HL-60 (cell line): Measurements from ENCODE around the gene SLC4A9.

Source experiments
- DNase-seq, 2 experiments: peaks; one replicate each; pipeline ENCODE4 v3.0.0-alpha.2; 2010 to 2020; ENCODE audit warnings: low read depth in 1 of 2, low spot score in 1 of 2
- H3K27ac ChIP-seq: fragments of 250-450 bp; sonication (Bioruptor Pico); replicated peaks from 2 replicates; pipeline ENCODE4 v1.5.1; 2020; ENCODE audit warnings: mild to moderate bottlenecking, moderate library complexity
- H3K27me3 ChIP-seq: fragments of 250-450 bp; sonication (Bioruptor Pico); 2 replicates; pipeline ENCODE4 v1.5.1; 2021; ENCODE audit warnings: mild to moderate bottlenecking, moderate library complexity; ENCODE audit not compliant: insufficient read depth, poor library complexity, severe bottlenecking
- H3K4me3 ChIP-seq: replicated peaks from 2 replicates; pipeline ENCODE4 v1.5.1; 2011; ENCODE audit warnings: mild to moderate bottlenecking, control low read depth, low read length; ENCODE audit not compliant: insufficient read depth
- GABPA ChIP-seq: IDR thresholded peaks from 2 replicates; pipeline ENCODE4 v1.6.1; 2012; ENCODE audit warnings: low read depth
- POLR2AphosphoS5 ChIP-seq: IDR thresholded peaks from 2 replicates; pipeline ENCODE4 v1.6.1; 2012; ENCODE audit warnings: low read depth
- REST ChIP-seq: IDR thresholded peaks from 2 replicates; pipeline ENCODE4 v1.6.1; 2012; ENCODE audit warnings: low read depth; ENCODE audit not compliant: insufficient replicate concordance
- SPI1 ChIP-seq: IDR thresholded peaks from 2 replicates; pipeline ENCODE4 v1.6.1; 2012; ENCODE audit warnings: low read depth, mild to moderate bottlenecking, borderline replicate concordance
- TF ChIP-seq, protein P1 (sequence below): IDR thresholded peaks from one replicate; pipeline ENCODE4 v1.5.1; 2011; ENCODE audit warnings: low read length, control low read depth, inconsistent platforms; ENCODE audit not compliant: insufficient read depth

SLC4A9 gene

DNA sequence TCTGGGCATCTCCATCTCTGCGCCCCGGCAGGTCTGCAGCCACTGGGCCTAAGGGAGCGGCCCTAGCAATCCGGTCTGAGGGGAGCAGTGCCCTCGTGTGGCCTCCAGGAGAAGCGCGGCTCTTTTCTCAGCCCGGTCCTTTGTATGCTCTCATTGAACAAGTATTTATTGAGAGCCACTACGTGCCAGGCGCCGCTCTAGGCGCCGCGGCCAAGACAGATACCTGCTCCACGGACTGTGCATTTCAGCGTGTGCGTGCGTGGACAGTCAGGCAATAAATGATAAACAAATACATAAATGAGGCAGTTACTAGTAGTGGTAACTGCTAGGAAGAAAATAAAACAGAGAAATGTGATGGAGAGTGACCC is 2.3 kb upstream of the SLC4A9 start:
- TF ChIP-seq, protein P1, sequence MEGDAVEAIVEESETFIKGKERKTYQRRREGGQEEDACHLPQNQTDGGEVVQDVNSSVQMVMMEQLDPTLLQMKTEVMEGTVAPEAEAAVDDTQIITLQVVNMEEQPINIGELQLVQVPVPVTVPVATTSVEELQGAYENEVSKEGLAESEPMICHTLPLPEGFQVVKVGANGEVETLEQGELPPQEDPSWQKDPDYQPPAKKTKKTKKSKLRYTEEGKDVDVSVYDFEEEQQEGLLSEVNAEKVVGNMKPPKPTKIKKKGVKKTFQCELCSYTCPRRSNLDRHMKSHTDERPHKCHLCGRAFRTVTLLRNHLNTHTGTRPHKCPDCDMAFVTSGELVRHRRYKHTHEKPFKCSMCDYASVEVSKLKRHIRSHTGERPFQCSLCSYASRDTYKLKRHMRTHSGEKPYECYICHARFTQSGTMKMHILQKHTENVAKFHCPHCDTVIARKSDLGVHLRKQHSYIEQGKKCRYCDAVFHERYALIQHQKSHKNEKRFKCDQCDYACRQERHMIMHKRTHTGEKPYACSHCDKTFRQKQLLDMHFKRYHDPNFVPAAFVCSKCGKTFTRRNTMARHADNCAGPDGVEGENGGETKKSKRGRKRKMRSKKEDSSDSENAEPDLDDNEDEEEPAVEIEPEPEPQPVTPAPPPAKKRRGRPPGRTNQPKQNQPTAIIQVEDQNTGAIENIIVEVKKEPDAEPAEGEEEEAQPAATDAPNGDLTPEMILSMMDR: peak; percentile 84
- TF ChIP-seq SPI1 (no peak), REST (no peak), GABPA (no peak), POLR2AphosphoS5 (no peak)
- peak; percentile 51 to 82 for DNase-seq
- H3K4me3 ChIP-seq: no peak overlapping the region
- H3K27me3 ChIP-seq: no peaks in the 10 kb centered on the region
- no peak overlapping the region for H3K27ac ChIP-seq

DNA sequence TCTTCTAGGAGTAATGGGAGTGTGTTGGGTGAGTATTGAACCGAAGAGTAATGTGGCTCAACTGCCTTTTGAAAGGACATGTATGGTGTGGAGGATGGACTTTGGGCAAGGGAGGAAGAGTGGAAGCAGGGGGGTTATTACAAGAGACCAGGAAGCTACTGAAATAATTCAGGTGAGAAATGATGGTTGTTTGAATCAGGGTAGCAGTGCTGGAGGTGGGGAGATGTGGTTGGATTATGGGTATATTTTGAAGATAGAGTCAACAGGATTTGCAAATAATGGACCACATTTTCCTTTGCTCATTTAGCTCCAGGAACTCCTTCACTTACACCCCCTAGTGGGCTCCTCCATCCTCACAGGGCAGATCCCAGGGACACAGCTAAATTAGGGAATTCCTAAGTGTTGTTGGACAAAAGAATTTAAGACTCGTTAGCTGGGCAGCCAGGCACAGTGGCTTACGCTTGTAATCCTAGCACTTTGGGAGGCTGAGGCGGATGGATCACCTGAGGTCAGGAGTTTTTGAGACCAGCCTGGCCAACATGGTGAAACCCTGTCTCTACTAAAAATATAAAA is 1.2 kb upstream of the SLC4A9 start:
- no peak overlapping the region for H3K27ac ChIP-seq
- no peak overlapping the region for H3K4me3 ChIP-seq
- TF ChIP-seq POLR2AphosphoS5 (no peak), REST (no peak), GABPA (no peak), SPI1 (no peak)
- TF ChIP-seq, protein P1: no peak
- DNase-seq: no peak
- H3K27me3 ChIP-seq: no peaks in the 10 kb centered on the region

DNA sequence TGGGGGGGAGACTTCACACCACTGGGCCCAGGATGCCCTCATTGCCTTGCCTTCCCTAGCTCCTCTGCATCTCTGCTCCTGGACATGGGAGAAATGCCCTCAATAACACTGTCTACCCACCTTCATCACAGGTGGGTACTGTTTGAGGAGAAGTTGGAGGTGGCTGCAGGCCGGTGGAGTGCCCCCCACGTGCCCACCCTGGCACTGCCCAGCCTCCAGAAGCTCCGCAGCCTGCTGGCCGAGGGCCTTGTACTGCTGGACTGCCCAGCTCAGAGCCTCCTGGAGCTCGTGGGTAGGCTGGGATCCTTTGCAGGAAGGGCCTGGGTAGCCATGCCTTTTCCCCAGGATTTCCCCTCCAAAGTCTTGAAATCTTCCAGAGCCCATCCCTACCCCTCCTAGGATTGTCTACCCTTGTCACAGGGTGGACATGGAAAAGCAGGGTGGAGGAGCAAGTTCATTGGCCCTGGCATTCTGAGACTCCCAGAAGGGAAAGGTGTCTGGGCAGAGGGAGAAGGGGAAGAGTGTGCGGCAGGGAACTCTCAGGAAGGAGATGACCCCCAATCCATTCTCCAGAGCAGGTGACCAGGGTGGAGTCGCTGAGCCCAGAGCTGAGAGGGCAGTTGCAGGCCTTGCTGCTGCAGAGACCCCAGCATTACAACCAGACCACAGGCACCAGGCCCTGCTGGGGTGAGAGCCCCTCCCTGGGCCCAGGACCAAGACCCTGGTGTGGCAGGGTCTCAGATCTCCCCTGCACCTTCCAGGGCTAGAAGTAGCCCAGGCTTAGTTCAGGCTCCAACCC is 886 bp downstream of the SLC4A9 start:
- DNase-seq: no peak
- Histone ChIP-seq H3K27me3 (no peaks in the 10 kb centered on the region), H3K27ac (no peak overlapping the region), H3K4me3 (no peak overlapping the region)
- TF ChIP-seq SPI1: no peak
- TF ChIP-seq, protein P1: no peak
- no peak for TF ChIP-seq GABPA
- TF ChIP-seq POLR2AphosphoS5: no peak
- no peak for TF ChIP-seq REST
